Endodermal cell (in vitro differentiated cells): Measurements from ENCODE around the gene ITSN1. TPM values are rescaled to one million over a fixed set of nuclear protein-coding genes. Genes with fewer than 3 reads are reported as not detected.

ENCODE experiments used
- DNase-seq: peaks from one replicate; pipeline ENCODE4 v3.0.0-alpha.2; 2017
- H3K27ac ChIP-seq: 2 replicates; pipeline ENCODE4 v1.5.1; 2013; ENCODE audit warnings: mild to moderate bottlenecking, low read depth, low read length, moderate library complexity
- H3K27me3 ChIP-seq: 2 replicates; pipeline ENCODE4 v1.6.1; 2013; ENCODE audit warnings: mild to moderate bottlenecking, low read length, moderate library complexity; ENCODE audit not compliant: insufficient read depth, control insufficient read depth, poor library complexity, severe bottlenecking
- H3K36me3 ChIP-seq: 2 replicates; pipeline ENCODE4 v1.7.0; 2013; ENCODE audit warnings: mild to moderate bottlenecking, low read length, moderate library complexity; ENCODE audit not compliant: control insufficient read depth, insufficient read depth
- H3K4me1 ChIP-seq: one replicate; pipeline ENCODE4 v1.7.0; 2013; ENCODE audit warnings: low read length; ENCODE audit not compliant: control insufficient read depth, insufficient read depth
- H3K4me3 ChIP-seq: 2 replicates; pipeline ENCODE4 v1.5.1; 2013; ENCODE audit warnings: mild to moderate bottlenecking, low read length, moderate library complexity
- H3K9ac ChIP-seq: 2 replicates; pipeline ENCODE4 v1.6.1; 2013; ENCODE audit warnings: mild to moderate bottlenecking, low read length, moderate library complexity; ENCODE audit not compliant: poor library complexity, severe bottlenecking; ENCODE audit errors: extremely low read depth
- H3K9me3 ChIP-seq: 2 replicates; pipeline ENCODE4 v1.6.1; 2013; ENCODE audit warnings: mild to moderate bottlenecking, low read length, moderate library complexity; ENCODE audit not compliant: control insufficient read depth
- H3K27ac Mint-ChIP-seq: 2 replicates; pipeline ENCODE4 v1.8.0; 2020; ENCODE audit warnings: mixed read lengths
- H3K27me3 Mint-ChIP-seq: 2 replicates; pipeline ENCODE4 v1.8.0; 2021; ENCODE audit warnings: mild to moderate bottlenecking, mixed read lengths; ENCODE audit not compliant: insufficient read depth
- H3K36me3 Mint-ChIP-seq: 2 replicates; pipeline ENCODE4 v1.8.0; 2020; ENCODE audit warnings: low read depth, mixed read lengths
- H3K4me1 Mint-ChIP-seq: 2 replicates; pipeline ENCODE4 v1.8.0; 2020; ENCODE audit warnings: mixed read lengths
- H3K4me3 Mint-ChIP-seq: 2 replicates; pipeline ENCODE4 v1.8.0; 2020; ENCODE audit warnings: mild to moderate bottlenecking, moderate library complexity, mixed read lengths
- H3K9me3 Mint-ChIP-seq: 2 replicates; pipeline ENCODE4 v1.8.0; 2020; ENCODE audit warnings: mild to moderate bottlenecking, mixed read lengths
- CTCF ChIP-seq: fragments of 200-600 bp; sonication (generic); conservative IDR thresholded peaks from 2 replicates; pipeline ENCODE4 v1.5.0; 2021; ENCODE audit warnings: antibody characterized with exemption, mild to moderate bottlenecking
- WGBS, 2 experiments: methylation state at CpG; one replicate each; pipeline versions ENCODE4 v1.1.5 to v1.1.7; 2013; ENCODE audit warnings: missing lambda C conversion rate in 2 of 2, mixed read lengths in 1 of 2; ENCODE audit not compliant: insufficient coverage in 1 of 2, insufficient read length in 1 of 2; 5-methylcytosine and 5-hydroxymethylcytosine counted together
- total RNA-seq, 2 donors: library from RNA; stranded (reverse); fragmentation: NEBNext Ultra II Directional in 1 of 2; extraction: Animal tissue kit (Norgen Biotek cat#: 25700) in 1 of 2; gene quantifications; 2 replicates in 1 of 2; 3 replicates in 1 of 2; pipeline ENCODE4 v1.2.1, GENCODE V29; 2021

Gene ITSN1
- total RNA-seq, 2 donors from 2014 or later = 89.6 to 104 TPM

- Mint-ChIP-seq H3K4me3 (no peak overlapping the region), H3K9me3 (peaks cover 20% of the 10 kb centered on the region), H3K36me3 (peaks cover 61% of the 10 kb centered on the region), H3K27me3 (no peaks in the 10 kb centered on the region), H3K4me1 (no peaks in the 10 kb centered on the region), H3K27ac (no peak overlapping the region)
- Histone ChIP-seq H3K27me3 (no peaks in the 10 kb centered on the region), H3K4me1 (no peaks in the 10 kb centered on the region), H3K36me3 (peaks cover 69% of the 10 kb centered on the region), H3K4me3 (no peak overlapping the region), H3K27ac (no peak overlapping the region), H3K9me3 (peaks cover 26% of the 10 kb centered on the region), H3K9ac (no peak overlapping the region)
- no peak for TF ChIP-seq CTCF
- DNase-seq = no peak
- WGBS, 2 experiments = 94% methylated on average over 2 of the region's 3 CpGs; no CpG with 5 or more reads in 1 of the 2 experiments
Measured at GRCh38 chr21:33748903-33749302, 106.6 kb downstream of the ITSN1 start.

- Mint-ChIP-seq H3K27ac (no peak overlapping the region), H3K9me3 (peaks cover 20% of the 10 kb centered on the region), H3K4me1 (no peaks in the 10 kb centered on the region), H3K4me3 (no peak overlapping the region), H3K27me3 (no peaks in the 10 kb centered on the region), H3K36me3 (peaks cover 55% of the 10 kb centered on the region)
- WGBS, 2 experiments = 98% methylated on average over 3 of the region's 4 CpGs; no CpG with 5 or more reads in 1 of the 2 experiments
- DNase-seq = no peak
- TF ChIP-seq CTCF = no peak
- no peaks in the 10 kb centered on the region for H3K27me3 ChIP-seq
- H3K27ac ChIP-seq = no peak overlapping the region
- H3K36me3 ChIP-seq = peaks cover 64% of the 10 kb centered on the region
- H3K9me3 ChIP-seq = peaks cover 26% of the 10 kb centered on the region
- no peak overlapping the region for H3K4me3 ChIP-seq
- no peak overlapping the region for H3K9ac ChIP-seq
- no peaks in the 10 kb centered on the region for H3K4me1 ChIP-seq
Measured at GRCh38 chr21:33750017-33750416, 107.7 kb downstream of the ITSN1 start.

DNA sequence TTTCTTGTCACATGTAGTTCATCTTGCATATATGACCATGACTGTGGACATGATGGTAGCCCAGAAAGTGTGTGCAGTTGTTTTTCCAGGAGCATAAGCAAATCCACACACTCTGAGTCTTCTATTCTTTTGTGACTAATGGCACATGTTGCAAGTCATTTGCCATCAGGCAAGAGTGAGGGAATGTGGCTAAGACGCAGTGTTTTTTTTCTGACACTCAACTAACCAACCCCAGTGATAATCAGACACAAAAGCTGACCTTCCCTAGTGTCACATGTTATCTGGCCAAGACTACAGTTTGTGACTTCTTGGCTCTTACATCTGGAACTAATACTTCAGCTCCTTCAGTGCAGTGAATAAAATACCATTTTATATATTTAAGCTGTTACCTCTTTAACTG is 108.8 kb downstream of the ITSN1 start:
- no peaks in the 10 kb centered on the region for H3K4me1 Mint-ChIP-seq
- H3K36me3 Mint-ChIP-seq = peaks cover 51% of the 10 kb centered on the region
- WGBS, 2 experiments = 90 to 100% methylated on average over 1 of the region's 1 CpG

More for the DNA sequence above, 108.8 kb downstream of the ITSN1 start:
- peaks cover 60% of the 10 kb centered on the region for H3K36me3 ChIP-seq
- H3K4me1 ChIP-seq = no peaks in the 10 kb centered on the region
- Mint-ChIP-seq H3K27me3 (no peaks in the 10 kb centered on the region), H3K9me3 (peaks cover 15% of the 10 kb centered on the region), H3K27ac (no peak overlapping the region), H3K4me3 (no peak overlapping the region)
- H3K9me3 ChIP-seq = peaks cover 16% of the 10 kb centered on the region
- no peak overlapping the region for H3K27ac ChIP-seq
- DNase-seq = no peak
- H3K4me3 ChIP-seq = no peak overlapping the region
- TF ChIP-seq CTCF = no peak
- no peak overlapping the region for H3K9ac ChIP-seq
- no peaks in the 10 kb centered on the region for H3K27me3 ChIP-seq
